Kidney (tissue), 14 donors: Measurements from ENCODE around the gene SYN1. TPM values are rescaled to one million over a fixed set of nuclear protein-coding genes. Genes with fewer than 3 reads are reported as not detected.
A peak's percentile ranks its signal among the peaks of the same experiment; 100 is the strongest.

ENCODE experiments used
- DNase-seq, 5 donors: peaks; one replicate each; pipeline ENCODE4 v3.0.0-alpha.2; 2013 to 2020
- FAIRE-seq: peaks from 2 replicates; lab custom pipeline; 2012; peaks lifted over from hg19 to GRCh38; lab: Jason Lieb, UNC
- H3K27ac ChIP-seq, 2 donors: one replicate each; pipeline ENCODE4 v1.7.0; 2013; ENCODE audit warnings: low read depth in 2 of 2, low read length in 2 of 2, inconsistent platforms in 1 of 2
- H3K27me3 ChIP-seq: one replicate; pipeline ENCODE4 v1.7.1; 2013; ENCODE audit warnings: low read length, inconsistent platforms; ENCODE audit not compliant: control insufficient read depth, insufficient read depth
- H3K36me3 ChIP-seq, 3 donors: one replicate each; pipeline versions ENCODE4 v1.7.0 to v1.7.1; 2013; ENCODE audit warnings: low read length in 3 of 3, control low read depth in 1 of 3, inconsistent platforms in 1 of 3; ENCODE audit not compliant: insufficient read depth in 3 of 3, control insufficient read depth in 2 of 3
- H3K4me1 ChIP-seq, 3 donors: one replicate each; pipeline versions ENCODE4 v1.7.0 to v1.7.1; 2013; ENCODE audit warnings: low read length in 3 of 3, inconsistent platforms in 1 of 3, low read depth in 1 of 3; ENCODE audit not compliant: control insufficient read depth in 2 of 3, insufficient read depth in 2 of 3
- H3K4me3 ChIP-seq, 3 donors: one replicate each; pipeline versions ENCODE4 v1.7.0 to v1.8.1; 2013; ENCODE audit warnings: low read length in 3 of 3, control low read depth in 1 of 3, inconsistent platforms in 1 of 3
- H3K9ac ChIP-seq, 3 donors: one replicate each; pipeline versions ENCODE4 v1.7.0 to v1.7.1; 2013; ENCODE audit warnings: low read length in 3 of 3, control low read depth in 1 of 3, inconsistent platforms in 1 of 3
- H3K9me3 ChIP-seq, 3 donors: one replicate each; pipeline versions ENCODE4 v1.7.0 to v1.7.1; 2013; ENCODE audit warnings: low read length in 3 of 3, control low read depth in 1 of 3, inconsistent platforms in 1 of 3; ENCODE audit not compliant: control insufficient read depth in 2 of 3, insufficient read depth in 1 of 3
- intact Hi-C: fragments of 100-400 bp; cut with DNase I; formaldehyde crosslinking; loops from one replicate; pipeline ENCODE4 v1.11.1; 2022
- polyA plus RNA-seq: library from polyadenylated mRNA; stranded (reverse); fragments of 350-450 nt; fragmentation: Illumina TruSeq; extraction: RNeasy Lipid Tissue Mini Kit (QIAGEN cat#74804); gene quantifications from one replicate; pipeline ENCODE4 v1.2.3, GENCODE V29; 2014; ENCODE audit warnings: low read depth, low replicate concordance; ENCODE audit not compliant: insufficient read depth
- total RNA-seq: library from RNA; stranded (reverse); fragmentation: NEBNext Ultra II Directional; extraction: Animal tissue kit (Norgen Biotek cat#: 25700); gene quantifications from one replicate; pipeline ENCODE4 v1.2.1, GENCODE V29; 2021
- TF ChIP-seq, protein P1 (sequence below): IDR thresholded peaks from 3 replicates; pipeline ENCODE4 v1.5.1; 2012; ENCODE audit warnings: mild to moderate bottlenecking, moderate library complexity, borderline replicate concordance; ENCODE audit not compliant: insufficient read depth; ENCODE audit errors: extremely low read depth
- donor health status: control.
- donor health status: control.
- donor health status: control.
- donor health status: control.
- donor health status: control.
- donor health status: DM: yes; HTN: yes; CAD: no.
- donor health status: Normal renal cell carcinoma (clear cell type).

SYN1 gene
- total and polyA plus RNA-seq, 2 donors from 2014 or later, result 0.85 to 0.88 TPM

- Histone ChIP-seq H3K27me3 (no peaks in the 10 kb centered on the region), H3K4me3 (no peak overlapping the region), H3K9ac (no peak overlapping the region), H3K27ac (no peak overlapping the region), H3K4me1 (no peaks in the 10 kb centered on the region), H3K9me3 (no peaks in the 10 kb centered on the region), H3K36me3 (no peaks in the 10 kb centered on the region)
- intact Hi-C loops, result no loop called here
- TF ChIP-seq, protein P1, sequence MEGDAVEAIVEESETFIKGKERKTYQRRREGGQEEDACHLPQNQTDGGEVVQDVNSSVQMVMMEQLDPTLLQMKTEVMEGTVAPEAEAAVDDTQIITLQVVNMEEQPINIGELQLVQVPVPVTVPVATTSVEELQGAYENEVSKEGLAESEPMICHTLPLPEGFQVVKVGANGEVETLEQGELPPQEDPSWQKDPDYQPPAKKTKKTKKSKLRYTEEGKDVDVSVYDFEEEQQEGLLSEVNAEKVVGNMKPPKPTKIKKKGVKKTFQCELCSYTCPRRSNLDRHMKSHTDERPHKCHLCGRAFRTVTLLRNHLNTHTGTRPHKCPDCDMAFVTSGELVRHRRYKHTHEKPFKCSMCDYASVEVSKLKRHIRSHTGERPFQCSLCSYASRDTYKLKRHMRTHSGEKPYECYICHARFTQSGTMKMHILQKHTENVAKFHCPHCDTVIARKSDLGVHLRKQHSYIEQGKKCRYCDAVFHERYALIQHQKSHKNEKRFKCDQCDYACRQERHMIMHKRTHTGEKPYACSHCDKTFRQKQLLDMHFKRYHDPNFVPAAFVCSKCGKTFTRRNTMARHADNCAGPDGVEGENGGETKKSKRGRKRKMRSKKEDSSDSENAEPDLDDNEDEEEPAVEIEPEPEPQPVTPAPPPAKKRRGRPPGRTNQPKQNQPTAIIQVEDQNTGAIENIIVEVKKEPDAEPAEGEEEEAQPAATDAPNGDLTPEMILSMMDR, result no peak
- no peak for FAIRE-seq
- DNase-seq, result no peak
Measured at GRCh38 chrX:47576021-47576898, 43.4 kb downstream of the SYN1 start.

GRCh38 chrX:47574547-47575301, 44.9 kb downstream of the SYN1 start:
- H3K4me3 ChIP-seq, result no peak overlapping the region
- FAIRE-seq (no peak), DNase-seq (peak in 3 of 5 donors; percentile 8 to 58 (median 16))
- TF ChIP-seq, protein P1, result no peak
- H3K27me3 ChIP-seq, result no peaks in the 10 kb centered on the region
- no peak overlapping the region for H3K9ac ChIP-seq
- no peaks in the 10 kb centered on the region for H3K9me3 ChIP-seq
- intact Hi-C loops, result no loop called here
- H3K36me3 ChIP-seq, result peaks cover 0 to 1% (median 0%) of the 10 kb centered on the region in 3 donors
- H3K27ac ChIP-seq, result no peak overlapping the region
- H3K4me1 ChIP-seq, result no peaks in the 10 kb centered on the region

DNA sequence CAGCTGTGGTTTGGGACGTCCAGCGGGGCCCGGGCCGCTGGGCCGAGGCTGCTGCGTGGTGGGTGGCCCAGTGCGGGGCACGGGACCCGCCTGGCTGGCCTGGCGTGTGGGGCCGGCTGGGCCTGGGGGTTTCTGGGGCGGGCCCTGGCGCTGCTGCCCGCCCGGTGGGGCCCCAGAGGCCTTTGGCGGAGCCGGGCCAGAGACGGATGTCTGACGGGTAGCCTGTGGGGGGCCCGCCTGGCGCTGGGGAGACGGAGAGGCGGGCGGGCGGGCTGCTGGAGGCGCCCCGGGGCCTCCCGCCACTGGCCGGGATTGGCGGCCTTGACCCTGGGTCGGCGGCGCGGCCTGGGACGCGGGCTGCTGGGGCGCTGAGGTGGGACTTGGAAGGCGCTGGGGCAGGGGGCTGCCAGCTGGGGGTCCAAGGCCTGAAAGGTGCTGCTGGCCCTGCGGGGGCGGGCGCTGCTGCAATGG, 45.5 kb downstream of the SYN1 start:
- TF ChIP-seq, protein P1, result no peak
- H3K9me3 ChIP-seq, result no peaks in the 10 kb centered on the region
- H3K4me1 ChIP-seq, result no peaks in the 10 kb centered on the region
- intact Hi-C loops, result no loop called here
- H3K27ac ChIP-seq, result no peak overlapping the region
- peaks cover 0 to 4% (median 2%) of the 10 kb centered on the region in 3 donors for H3K36me3 ChIP-seq
- H3K27me3 ChIP-seq, result no peaks in the 10 kb centered on the region
- no peak overlapping the region for H3K9ac ChIP-seq
- FAIRE-seq (no peak), DNase-seq (peak in 1 of 5 donors; percentile 46)
- no peak overlapping the region for H3K4me3 ChIP-seq
